HG02973 (cell line): Measurements from ENCODE around the gene LGALS7B.
"Not testable (repeated sequence)": the region's sequence is repeated elsewhere in the genome, so short reads cannot be mapped to it uniquely, and the experiment has no call there.

Experiments
- ATAC-seq: cut with Tn5 transposase; IDR thresholded peaks from one replicate; pipeline ENCODE4 v1.9.1; 2021; ENCODE audit warnings: moderate library complexity; ENCODE audit not compliant: unreplicated experiment

LGALS7B gene

DNA sequence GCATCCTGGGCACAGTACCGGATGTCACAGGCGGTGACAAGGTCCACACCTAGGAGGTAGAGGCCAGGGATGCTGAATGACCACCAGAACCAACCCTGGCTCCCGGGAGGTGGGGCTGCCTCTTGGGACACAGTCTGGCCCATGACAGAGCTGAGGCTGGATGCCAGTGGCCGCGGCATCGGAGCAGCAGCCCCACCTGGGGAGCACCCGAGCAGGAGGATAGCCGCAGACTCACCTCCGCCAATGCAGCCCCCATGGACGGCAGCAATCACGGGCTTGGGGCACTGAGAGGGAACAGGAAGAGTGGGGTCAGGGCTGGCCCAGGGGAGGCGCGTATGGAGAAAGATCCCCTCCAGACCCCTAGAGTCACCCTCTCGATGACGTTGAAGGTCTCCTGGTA lies 28.1 kb downstream of the LGALS7B start:
- no peak for ATAC-seq

- ATAC-seq, result no peak
Observed at GRCh38 chr19:38819231-38819920, 30.4 kb downstream of the LGALS7B start.

DNA sequence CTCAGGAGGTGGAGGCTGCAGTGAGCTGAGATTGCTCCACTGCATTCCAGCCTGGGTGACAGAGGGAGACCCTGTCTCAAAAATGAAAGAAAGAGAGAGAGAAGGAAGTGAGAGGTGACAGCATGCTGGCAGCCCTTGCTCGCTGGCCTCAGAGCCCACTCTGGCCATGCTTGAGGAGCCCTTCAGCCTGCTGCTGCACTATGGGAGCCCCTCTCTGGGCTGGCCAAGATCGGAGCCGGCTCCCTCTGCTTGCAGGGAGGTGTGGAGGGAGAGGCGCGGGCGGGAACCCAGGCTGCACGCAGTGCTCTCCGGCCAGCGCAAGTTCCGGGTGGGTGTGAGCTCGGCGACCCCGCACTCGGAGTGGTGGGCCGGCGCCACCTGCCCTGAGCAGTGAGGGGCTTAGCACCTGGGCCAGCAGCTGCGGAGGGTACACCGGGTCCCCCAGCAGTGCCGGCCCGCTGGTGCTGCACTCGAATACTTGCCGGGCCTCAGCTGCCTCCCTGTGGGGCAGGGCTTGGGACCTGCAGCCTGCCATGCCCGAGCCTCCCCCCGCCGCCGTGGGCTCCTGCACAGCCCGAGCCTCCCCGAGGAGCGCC lies 32.3 kb downstream of the LGALS7B start:
- not testable (repeated sequence) for ATAC-seq

- ATAC-seq, result not testable (repeated sequence)
Observed at GRCh38 chr19:38825936-38826335, 36.9 kb downstream of the LGALS7B start.

- ATAC-seq, result no peak
Observed at GRCh38 chr19:38826856-38827551, 38.0 kb downstream of the LGALS7B start.

DNA sequence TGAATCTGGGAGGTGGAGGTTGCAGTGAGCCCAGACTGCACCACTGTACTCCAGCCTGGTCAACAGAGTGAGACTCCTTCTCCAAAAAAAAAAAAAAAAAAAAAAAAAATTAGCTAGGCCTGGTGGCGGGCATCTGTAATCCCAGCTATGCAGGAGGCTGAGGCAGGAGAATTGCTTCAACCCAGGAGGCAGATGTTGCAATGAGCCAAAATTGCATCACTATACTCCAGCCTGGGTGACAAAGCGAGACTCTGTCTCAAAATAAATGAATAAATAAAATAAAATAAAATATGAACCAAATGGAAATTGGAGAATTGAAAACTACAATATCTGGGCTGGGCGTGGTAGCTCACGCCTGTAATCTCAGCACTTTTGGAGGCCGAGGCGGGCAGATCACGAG lies 40.2 kb downstream of the LGALS7B start:
- not testable (repeated sequence) for ATAC-seq

DNA sequence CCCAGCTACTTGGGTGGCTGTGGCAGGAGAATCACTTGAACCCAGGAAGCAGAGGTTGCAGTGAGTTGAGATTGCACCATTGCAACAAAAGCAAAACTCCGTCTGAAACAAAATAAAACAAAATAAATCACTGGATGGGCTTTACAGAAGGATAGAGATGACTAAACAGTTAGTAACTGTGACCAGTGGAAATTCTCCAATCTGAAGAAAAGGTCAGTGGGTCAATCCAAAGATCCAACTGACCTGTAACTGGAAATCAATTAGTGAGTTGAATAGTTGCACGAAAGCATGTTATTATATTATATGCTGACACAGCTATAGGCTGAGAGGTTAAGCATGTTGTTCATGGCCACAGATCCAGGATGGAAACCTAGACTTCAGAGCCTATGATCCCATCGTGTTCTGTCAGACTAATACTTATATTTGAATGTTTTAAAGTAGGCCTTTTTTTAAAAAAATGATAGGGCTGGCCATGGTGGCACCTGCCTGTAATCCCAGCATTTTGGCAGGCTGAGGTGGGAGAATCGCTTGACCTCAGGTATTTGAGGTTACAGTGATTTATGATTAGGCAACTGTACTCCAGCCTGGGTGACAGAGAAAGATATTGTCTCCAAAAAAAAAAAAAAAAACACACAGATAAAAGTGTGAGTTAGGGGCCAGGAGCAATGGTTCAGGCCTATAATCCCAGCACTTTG lies 41.2 kb downstream of the LGALS7B start:
- no peak for ATAC-seq

GRCh38 chr19:38831142-38831605 lies 42.2 kb downstream of the LGALS7B start:
- ATAC-seq, result peak; percentile 43

DNA sequence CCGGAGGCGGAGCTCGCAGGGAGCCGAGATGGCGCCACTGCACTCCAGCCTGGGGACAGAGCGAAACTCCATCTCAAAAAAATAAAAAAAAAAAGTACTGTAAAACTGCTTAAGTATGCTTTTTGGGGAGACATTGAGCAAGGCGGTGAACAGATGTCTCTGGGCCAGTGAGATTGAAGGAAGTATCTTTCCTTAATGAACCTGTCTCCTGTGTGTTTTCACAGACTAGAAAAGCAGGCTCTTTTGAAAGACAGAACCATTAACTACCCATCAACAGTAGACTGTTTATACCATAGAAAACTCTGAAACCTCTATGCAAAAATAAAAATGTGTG lies 44.1 kb downstream of the LGALS7B start:
- ATAC-seq, result no peak

DNA sequence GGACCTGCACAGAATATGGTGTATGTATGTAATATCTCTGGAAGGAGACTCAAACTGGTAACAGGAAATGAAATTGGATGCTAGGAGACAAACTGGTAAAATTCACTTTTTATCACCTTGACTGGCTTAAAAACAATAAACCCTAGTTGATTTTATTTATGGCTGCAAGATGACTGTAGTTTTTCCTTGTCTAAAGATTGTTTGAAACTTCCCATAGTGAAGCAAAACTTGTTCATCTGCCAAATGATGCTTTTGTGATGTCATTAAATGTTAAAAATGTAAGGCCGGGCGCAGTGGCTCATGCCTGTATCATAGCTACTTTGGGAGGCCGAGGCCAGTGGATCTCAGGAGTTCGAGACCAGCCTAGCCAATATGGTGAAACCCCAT lies 45.1 kb downstream of the LGALS7B start:
- no peak for ATAC-seq

DNA sequence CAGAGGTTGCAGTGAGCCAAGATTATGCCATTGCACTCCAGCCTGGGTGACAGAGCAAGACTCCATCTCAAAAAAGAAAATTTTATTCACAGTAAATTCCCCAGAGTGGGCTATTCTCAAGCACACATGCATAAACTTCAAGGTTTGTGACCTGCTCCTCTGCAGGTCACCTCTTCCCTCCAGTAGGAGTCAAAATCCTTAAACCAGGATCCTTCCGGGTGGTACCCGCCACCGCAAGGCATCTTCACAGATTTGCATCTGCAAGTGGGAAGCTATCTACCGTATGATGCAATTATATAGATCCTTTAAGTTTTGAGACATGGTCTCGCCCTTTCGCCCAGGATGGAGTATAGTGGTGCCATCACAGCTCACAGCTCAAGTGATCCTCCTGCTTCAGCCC lies 45.6 kb downstream of the LGALS7B start:
- ATAC-seq, result no peak

DNA sequence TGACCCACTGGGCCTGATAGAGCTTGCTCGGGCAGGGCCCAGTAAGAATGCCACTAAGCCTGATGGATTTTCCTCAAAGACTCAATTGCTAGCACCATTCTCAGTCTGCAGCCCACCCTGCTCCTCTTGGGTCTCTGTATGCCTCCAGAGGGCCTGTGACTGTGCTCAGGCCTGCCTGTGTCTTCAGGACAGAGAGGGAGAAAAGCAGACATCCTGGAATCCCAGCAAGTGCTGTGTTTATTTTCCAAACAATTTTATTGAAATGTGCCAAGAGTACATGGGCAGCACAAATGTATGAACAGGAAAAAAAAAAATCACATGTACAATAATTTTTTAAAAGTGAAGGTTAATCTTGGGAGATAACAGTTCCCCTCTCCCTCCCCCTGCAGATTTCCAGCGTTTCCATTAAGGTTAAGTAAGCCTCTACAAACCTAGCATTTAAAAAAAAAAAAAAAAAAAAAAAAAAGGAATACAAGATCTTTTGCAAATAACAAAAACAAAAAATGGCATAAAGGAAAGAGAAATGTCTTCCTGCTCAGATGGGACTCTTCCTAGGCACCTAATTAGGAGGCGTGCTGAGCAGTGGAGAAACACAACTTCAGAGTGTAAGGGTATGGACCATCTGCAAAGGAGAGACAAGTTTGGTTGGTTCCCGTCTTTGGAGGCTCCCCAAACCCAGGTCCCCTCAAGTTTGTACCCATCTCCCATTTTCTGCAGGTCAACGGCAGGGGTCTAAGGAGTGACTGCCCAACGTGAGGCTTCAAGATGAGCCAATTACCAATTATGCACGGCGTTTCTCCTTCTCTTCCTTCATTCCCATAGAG lies 47.4 kb downstream of the LGALS7B start:
- no peak for ATAC-seq

GRCh38 chr19:38836983-38837626 lies 48.1 kb downstream of the LGALS7B start:
- no peak for ATAC-seq

- ATAC-seq, result no peak
Observed at GRCh38 chr19:38837656-38838121, 48.7 kb downstream of the LGALS7B start.

- ATAC-seq, result no peak
Observed at GRCh38 chr19:38838208-38838985, 49.4 kb downstream of the LGALS7B start.

DNA sequence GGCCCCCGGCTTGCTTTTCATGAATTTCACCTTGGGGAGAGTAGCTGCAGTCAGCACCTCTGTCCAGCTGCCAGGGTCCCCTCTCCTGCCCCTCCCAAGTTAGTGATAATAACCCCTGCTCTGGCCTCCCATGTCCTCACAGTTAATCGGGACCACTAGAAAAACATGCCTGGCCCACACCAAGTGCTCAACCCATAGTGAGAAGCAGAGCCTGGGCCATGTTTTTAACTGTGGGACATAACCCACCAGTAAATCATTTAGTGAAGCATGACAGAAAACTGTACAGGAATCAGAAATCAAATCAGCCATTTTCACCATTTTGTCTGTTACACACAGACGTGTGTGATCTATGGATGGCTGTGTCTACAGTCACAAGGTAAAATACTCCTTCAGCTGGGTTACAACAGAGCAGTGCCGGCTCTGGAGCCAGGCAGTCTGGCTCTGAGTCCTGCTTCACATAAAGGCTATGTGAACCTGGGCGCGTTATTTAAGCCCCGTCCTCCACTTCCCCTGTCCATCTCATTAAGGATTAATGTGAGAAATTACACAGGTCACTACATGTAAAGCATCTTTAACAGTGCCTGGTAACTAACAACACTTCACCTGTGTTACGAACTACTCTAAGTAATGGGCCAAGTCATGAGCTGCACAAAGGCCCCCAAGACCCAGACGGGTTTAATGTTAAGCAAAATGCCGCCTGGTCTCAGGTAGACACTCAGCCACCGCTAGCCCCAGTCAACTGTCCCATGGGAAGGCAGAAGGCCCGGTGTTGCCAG lies 50.2 kb downstream of the LGALS7B start:
- ATAC-seq, result no peak

DNA sequence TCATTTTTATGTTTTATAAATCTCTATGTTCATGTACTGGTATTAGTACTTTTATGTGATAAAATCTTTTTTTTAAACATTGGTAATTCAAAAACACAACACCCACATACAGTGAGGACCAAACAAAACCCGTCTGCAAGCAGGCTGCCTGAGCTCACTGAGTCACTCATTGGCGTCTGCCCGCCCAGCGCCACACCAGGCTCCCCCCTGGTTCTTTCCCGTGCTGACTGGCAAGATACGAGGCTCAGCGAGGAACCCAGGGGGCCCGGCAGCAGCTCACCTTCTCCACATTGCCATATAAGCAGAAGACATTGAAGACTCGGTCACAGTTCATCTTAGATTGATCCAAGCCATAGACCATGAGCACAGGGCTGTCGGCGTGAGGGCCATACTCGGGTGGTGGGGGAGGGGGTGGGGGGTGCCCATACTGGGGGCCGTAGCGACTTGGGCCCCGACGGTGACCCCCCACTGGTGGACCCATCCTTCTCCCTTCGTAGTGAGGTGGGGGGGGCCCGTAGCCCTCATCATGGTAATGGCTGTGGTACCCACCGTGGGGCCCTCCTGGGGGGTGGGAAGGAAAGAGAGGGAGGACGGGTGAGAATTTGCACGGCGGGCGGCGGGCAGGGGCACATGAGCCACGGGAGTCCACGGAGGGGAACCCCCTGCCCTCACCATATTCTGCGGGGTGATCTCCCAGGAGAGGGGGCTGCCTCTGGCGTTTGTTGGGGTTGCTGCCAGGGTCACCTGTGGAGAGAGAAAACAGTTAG lies 51.0 kb downstream of the LGALS7B start:
- no peak for ATAC-seq

DNA sequence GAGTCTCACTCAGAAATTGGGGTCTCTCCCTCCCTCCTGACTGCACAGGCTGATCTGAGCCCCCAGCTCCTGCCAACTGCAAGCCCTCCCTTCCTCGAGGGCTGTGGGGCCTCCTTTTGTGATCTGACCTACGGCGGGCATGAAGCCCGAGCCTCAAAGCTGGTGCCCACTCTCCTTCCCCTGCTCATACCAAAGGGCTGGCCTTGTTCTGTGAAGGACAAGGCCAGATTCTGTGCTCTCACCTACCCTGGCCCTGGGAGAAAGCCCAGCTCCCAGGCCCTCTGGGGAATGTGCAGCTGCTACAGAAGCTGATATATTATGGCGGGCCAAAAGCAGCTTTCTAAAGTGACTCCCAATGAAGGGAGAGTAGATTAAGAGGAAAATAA lies 51.6 kb downstream of the LGALS7B start:
- no peak for ATAC-seq
